SK-N-SH (cell line): Measurements from ENCODE around the gene ANO6. TPM values are rescaled to one million over a fixed set of nuclear protein-coding genes. Genes with fewer than 3 reads are reported as not detected.

Source experiments
- CTCF ChIA-PET: fragments of 300-600, 350-600 bp; formaldehyde crosslinking; extraction: SDS; loops from one replicate; lab custom pipeline; 2021; lab: Yijun Ruan, JAX
- POLR2A ChIA-PET: fragments of 350-600 bp; sonication (Branson Sonifier 250); formaldehyde crosslinking; extraction: SDS; loops from one replicate; lab custom pipeline; 2020; ENCODE audit warnings: antibody characterized with exemption, inconsistent platforms; lab: Yijun Ruan, JAX
- DNase-seq: peaks from one replicate; pipeline ENCODE4 v3.0.0; 2012
- H2AFZ ChIP-seq: fragments of 200-600 bp; sonication (generic); 2 replicates; pipeline ENCODE4 v1.8.1; 2016; ENCODE audit warnings: antibody characterized with exemption, mild to moderate bottlenecking, low read depth
- H3F3A ChIP-seq: fragments of 200-600 bp; sonication (generic); replicated peaks from 2 replicates; pipeline ENCODE3; 2016; ENCODE audit warnings: antibody characterized with exemption, mild to moderate bottlenecking; ENCODE audit not compliant: insufficient read depth
- H3K27ac ChIP-seq, 2 experiments: fragments of 200-500 bp in 1 of 2; fragments of 200-600 bp in 1 of 2; sonication (Bioruptor generic) in 1 of 2; sonication (generic), shearing (Covaris generic) in 1 of 2; 2 replicates each; pipeline versions ENCODE4 v1.5.1 to v1.6.1; 2014 to 2016; ENCODE audit warnings: low read depth in 2 of 2, inconsistent platforms in 1 of 2, low read length in 1 of 2, mild to moderate bottlenecking in 1 of 2, mixed read lengths in 1 of 2
- H3K27me3 ChIP-seq: fragments of 200-600 bp; sonication (generic), shearing (Covaris generic); 2 replicates; pipeline ENCODE4 v1.6.1; 2016; ENCODE audit warnings: mixed run types; ENCODE audit not compliant: insufficient read depth
- H3K36me3 ChIP-seq, 2 experiments: fragments of 200-500 bp in 1 of 2; fragments of 200-600 bp in 1 of 2; sonication (Bioruptor generic) in 1 of 2; sonication (generic) in 1 of 2; replicated peaks in 1 of 2; 2 replicates each; pipeline versions ENCODE3 to v1.5.1; 2014 to 2016; ENCODE audit warnings: low read length in 1 of 2, mild to moderate bottlenecking in 1 of 2; ENCODE audit not compliant: insufficient read depth in 2 of 2, control insufficient read depth in 1 of 2
- H3K4me1 ChIP-seq, 2 experiments: fragments of 200-500 bp in 1 of 2; fragments of 200-600 bp in 1 of 2; sonication (Bioruptor generic) in 1 of 2; sonication (generic), shearing (Covaris generic) in 1 of 2; 2 replicates each; pipeline versions ENCODE4 v1.5.1 to v1.6.1; 2014 to 2016; ENCODE audit warnings: low read depth in 1 of 2, low read length in 1 of 2, mixed run types in 1 of 2; ENCODE audit not compliant: insufficient read depth in 2 of 2, control insufficient read depth in 1 of 2
- H3K4me2 ChIP-seq: fragments of 200-600 bp; sonication (generic), shearing (Covaris generic); 2 replicates; pipeline ENCODE4 v1.6.1; 2017; ENCODE audit warnings: mixed run types
- H3K4me3 ChIP-seq, 2 experiments: fragments of 200-500 bp in 1 of 2; fragments of 200-600 bp in 1 of 2; sonication (Bioruptor generic) in 1 of 2; sonication (generic), shearing (Covaris generic) in 1 of 2; 2 replicates each; pipeline versions ENCODE4 v1.5.1 to v1.8.1; 2014 to 2016; ENCODE audit warnings: low read depth in 2 of 2, inconsistent platforms in 1 of 2, low read length in 1 of 2, mild to moderate bottlenecking in 1 of 2, mixed read lengths in 1 of 2, moderate library complexity in 1 of 2
- H3K79me2 ChIP-seq: fragments of 200-600 bp; sonication (generic); 2 replicates; pipeline ENCODE4 v1.8.1; 2017; ENCODE audit warnings: mild to moderate bottlenecking; ENCODE audit not compliant: insufficient read depth
- H3K9ac ChIP-seq: fragments of 200-600 bp; sonication (generic); 2 replicates; pipeline ENCODE4 v1.6.1; 2017; ENCODE audit warnings: mixed run types
- H3K9me2 ChIP-seq: fragments of 200-600 bp; sonication (generic); 2 replicates; pipeline ENCODE4 v1.6.1; 2017; ENCODE audit warnings: mixed run types
- H3K9me3 ChIP-seq: fragments of 200-600 bp; sonication (generic); 2 replicates; pipeline ENCODE4 v1.6.1; 2017; ENCODE audit warnings: mixed run types, mild to moderate bottlenecking, moderate library complexity
- H4K20me1 ChIP-seq: fragments of 200-600 bp; sonication (generic); 2 replicates; pipeline ENCODE4 v1.6.1; 2017; ENCODE audit warnings: mild to moderate bottlenecking, mixed run types; ENCODE audit not compliant: insufficient read depth
- CHD2 ChIP-seq: fragments of 150-350 bp; IDR thresholded peaks from 2 replicates; pipeline ENCODE4 v1.6.1; 2018; ENCODE audit warnings: low read length; ENCODE audit not compliant: partially characterized antibody
- CTCF ChIP-seq: fragments of 200-600 bp; sonication (generic); IDR thresholded peaks from 2 replicates; pipeline ENCODE4 v1.6.1; 2017; ENCODE audit warnings: antibody characterized with exemption, mild to moderate bottlenecking, moderate library complexity
- EP300 ChIP-seq, 2 experiments: IDR thresholded peaks; 2 replicates each; pipeline versions ENCODE4 v1.4.0 to v1.6.1; 2012; ENCODE audit warnings: borderline replicate concordance in 1 of 2, low read depth in 1 of 2, low read length in 1 of 2
- EZH2phosphoT487 ChIP-seq: fragments of 200-600 bp; sonication (generic); IDR thresholded peaks from 2 replicates; pipeline ENCODE4 v1.6.1; 2017; ENCODE audit warnings: low read depth, mixed run types, mild to moderate bottlenecking, antibody characterized with exemption, moderate library complexity, borderline replicate concordance
- FOSL2 ChIP-seq: IDR thresholded peaks from 2 replicates; pipeline ENCODE4 v1.4.0; 2012; ENCODE audit warnings: low read depth, mild to moderate bottlenecking, moderate library complexity, borderline replicate concordance
- FOXJ3 ChIP-seq: sonication (generic); formaldehyde crosslinking; IDR thresholded peaks from 2 replicates; pipeline ENCODE4 v1.5.1; 2020; ENCODE audit warnings: mild to moderate bottlenecking, missing genetic modification reagents
- GABPA ChIP-seq: IDR thresholded peaks from 2 replicates; pipeline ENCODE4 v1.4.0; 2012; ENCODE audit warnings: low read depth, mild to moderate bottlenecking
- IRF3 ChIP-seq: fragments of 150-350 bp; IDR thresholded peaks from 2 replicates; pipeline ENCODE4 v1.6.1; 2016; ENCODE audit warnings: mild to moderate bottlenecking, low read depth, low read length
- MAX ChIP-seq: IDR thresholded peaks from 2 replicates; pipeline ENCODE4 v1.4.0; 2012; ENCODE audit warnings: low read depth
- MEF2A ChIP-seq: IDR thresholded peaks from 2 replicates; pipeline ENCODE4 v1.4.0; 2012; ENCODE audit warnings: low read depth, borderline replicate concordance
- NFIC ChIP-seq: IDR thresholded peaks from 2 replicates; pipeline ENCODE4 v1.4.0; 2012; ENCODE audit warnings: borderline replicate concordance
- RCOR1 ChIP-seq: fragments of 150-350 bp; IDR thresholded peaks from 2 replicates; pipeline ENCODE4 v1.6.1; 2017; ENCODE audit warnings: antibody characterized with exemption, low read length
- REST ChIP-seq: IDR thresholded peaks from 2 replicates; pipeline ENCODE4 v1.6.1; 2012; ENCODE audit warnings: mild to moderate bottlenecking, low read depth, low read length, moderate library complexity
- RXRA ChIP-seq: IDR thresholded peaks from 2 replicates; pipeline ENCODE4 v1.4.0; 2012; ENCODE audit warnings: low read depth, mild to moderate bottlenecking, borderline replicate concordance
- SIN3A ChIP-seq: IDR thresholded peaks from 2 replicates; pipeline ENCODE4 v1.6.1; 2012; ENCODE audit warnings: low read depth, mild to moderate bottlenecking, low read length, moderate library complexity, borderline replicate concordance
- TAF1 ChIP-seq: IDR thresholded peaks from 2 replicates; pipeline ENCODE4 v1.6.1; 2012; ENCODE audit warnings: low read depth, mild to moderate bottlenecking, low read length, moderate library complexity, borderline replicate concordance
- TEAD4 ChIP-seq: IDR thresholded peaks from 2 replicates; pipeline ENCODE4 v1.4.0; 2012; ENCODE audit warnings: mild to moderate bottlenecking, borderline replicate concordance; ENCODE audit not compliant: insufficient read depth
- WGBS: methylation state at CpG from one replicate; pipeline ENCODE4 v1.1.6; 2017; ENCODE audit warnings: low lambda C conversion rate; 5-methylcytosine and 5-hydroxymethylcytosine counted together
- polyA plus RNA-seq, 3 experiments: library from polyadenylated mRNA; depleted of rRNA; stranded (reverse); fragments of >200 nt; gene quantifications; 2 replicates each; pipeline ENCODE4 v1.2.3, GENCODE V29; 2012

ANO6 gene
- polyA plus RNA-seq, 1 of the 3 experiments (the other 2 are of a cell fraction) = 20.1 TPM

- Histone ChIP-seq H3K27ac (no peak overlapping the region), H3K4me3 (no peak overlapping the region), H3K4me1 (peaks cover 0 to 5% of the 10 kb centered on the region in 2 experiments; a peak in 1 of 4 replicates), H3K36me3 (peaks cover 64 to 77% of the 10 kb centered on the region in 2 experiments), H3K9ac (no peak overlapping the region), H3F3A (peaks cover 13% of the 10 kb centered on the region), H3K4me2 (no peak overlapping the region), H3K9me2 (no peaks in the 10 kb centered on the region), H2AFZ (no peak overlapping the region), H3K27me3 (no peaks in the 10 kb centered on the region), H3K9me3 (no peaks in the 10 kb centered on the region), H4K20me1 (no peaks in the 10 kb centered on the region), H3K79me2 (no peaks in the 10 kb centered on the region)
- TF ChIP-seq FOSL2 (no peak), REST (no peak), MEF2A (no peak), FOXJ3 (CRISPR knock-in tag) (no peak), NFIC (no peak), RXRA (no peak), SIN3A (no peak), CTCF (no peak), EP300 (IDR thresholded peaks at IDR 0.05; ENCODE audit: borderline replicate concordance in 1 of 2, low read depth in 1 of 2, low read length in 1 of 2) (no peak), TEAD4 (no peak), TAF1 (no peak), EZH2phosphoT487 (no peak), IRF3 (no peak), CHD2 (no peak), MAX (no peak), GABPA (no peak), RCOR1 (no peak)
- CTCF ChIA-PET = interaction anchor here (0.8 to 1.8 kb wide), 2 partner anchors 10 to 249 kb away, joined by 3 to 4 read pairs; no protein-coding TSS in a partner anchor
- POLR2A ChIA-PET = no interaction called here
- no peak for DNase-seq
- 87% methylated on average over 1 of the region's 1 CpG for WGBS
These were observed 203.5 kb downstream of the ANO6 start for GRCh38 chr12:45419317-45419814.
